ENCODE data around the gene MSH5. TPM values are rescaled to one million over a fixed set of nuclear protein-coding genes. Genes with fewer than 3 reads are reported as not detected.

Gene MSH5
- total RNA-seq, 1 experiment from 2014 or later, result 38.1 TPM

- CTCF ChIA-PET, result interaction anchor here (0.7 kb wide), 1 partner anchor 234 kb away, joined by 3 read pairs; the partner anchor contains the start of gene ATP6V1G2
- peaks cover 24% of the 10 kb centered on the region for H3K4me1 ChIP-seq (ENCODE audit: control insufficient read depth, insufficient read depth, low read length)
- intact Hi-C loops (cut with micrococcal nuclease; ENCODE audit: unreplicated experiment), result no loop called here
- ATAC-seq, result no peak
- no peaks in the 10 kb centered on the region for H3K36me3 ChIP-seq (ENCODE audit: control insufficient read depth, insufficient read depth, low read length)
- in situ Hi-C loops (cut with HindIII; ENCODE audit: low pct_unique_long_range_greater_than_20kb, low sequenced_read_pairs), result no loop called here
- POLR2A ChIA-PET, result no interaction called here
- DNase-seq (ENCODE audit: low read depth, low spot score), result no peak
- H3K27me3 ChIP-seq (ENCODE audit: control insufficient read depth, insufficient read depth, low read length), result no peaks in the 10 kb centered on the region
- BruUV-seq (replicated peaks), result no TSS peak
- no peaks in the 10 kb centered on the region for H3K9me3 ChIP-seq (ENCODE audit: control insufficient read depth, insufficient read depth, low read depth, low read length)
- TF ChIP-seq TCF7L2 (IDR thresholded peaks at IDR 0.05; ENCODE audit: low read depth, low read length) (no peak), CTCF (IDR thresholded peaks at IDR 0.05) (no peak), REST (IDR thresholded peaks at IDR 0.05; ENCODE audit: insufficient read depth in 1 of 2, low read depth in 2 of 2, low read length in 1 of 2) (no peak), SIN3A (IDR thresholded peaks at IDR 0.05; ENCODE audit: borderline replicate concordance, insufficient read depth, low read depth, low read length) (no peak), POLR2AphosphoS5 (IDR thresholded peaks at IDR 0.05; ENCODE audit: low read depth, low read length) (no peak)
- H3K27ac ChIP-seq (ENCODE audit: low read length), result no peak overlapping the region
- no peak overlapping the region for H3K4me3 ChIP-seq (ENCODE audit: low read depth in 2 of 2, low read length in 2 of 2)
These were observed 40.9 kb downstream of the MSH5 start for GRCh38 chr6:31780507-31781243.

- ChIA-PET CTCF (no interaction called here), POLR2A (no interaction called here)
- intact Hi-C loops (cut with micrococcal nuclease; ENCODE audit: unreplicated experiment) (no loop called here), in situ Hi-C loops (cut with HindIII; ENCODE audit: low pct_unique_long_range_greater_than_20kb, low sequenced_read_pairs) (no loop called here)
- H3K9me3 ChIP-seq (ENCODE audit: control insufficient read depth, insufficient read depth, low read depth, low read length), result no peaks in the 10 kb centered on the region
- H3K4me1 ChIP-seq (ENCODE audit: control insufficient read depth, insufficient read depth, low read length), result peaks cover 15% of the 10 kb centered on the region
- DNase-seq (ENCODE audit: low read depth, low spot score) (no peak), ATAC-seq (no peak)
- no peaks in the 10 kb centered on the region for H3K36me3 ChIP-seq (ENCODE audit: control insufficient read depth, insufficient read depth, low read length)
- BruUV-seq (replicated peaks), result no TSS peak
- no peak overlapping the region for H3K27ac ChIP-seq (ENCODE audit: low read length)
- H3K27me3 ChIP-seq (ENCODE audit: control insufficient read depth, insufficient read depth, low read length), result no peaks in the 10 kb centered on the region
- H3K4me3 ChIP-seq (ENCODE audit: low read depth in 2 of 2, low read length in 2 of 2), result no peak overlapping the region
- TF ChIP-seq POLR2AphosphoS5 (IDR thresholded peaks at IDR 0.05; ENCODE audit: low read depth, low read length) (no peak), TCF7L2 (IDR thresholded peaks at IDR 0.05; ENCODE audit: low read depth, low read length) (no peak), SIN3A (IDR thresholded peaks at IDR 0.05; ENCODE audit: borderline replicate concordance, insufficient read depth, low read depth, low read length) (no peak), CTCF (IDR thresholded peaks at IDR 0.05) (no peak), REST (IDR thresholded peaks at IDR 0.05; ENCODE audit: insufficient read depth in 1 of 2, low read depth in 2 of 2, low read length in 1 of 2) (no peak)
These were observed 41.7 kb downstream of the MSH5 start for GRCh38 chr6:31781244-31782125.

Measured in Panc1 (cell line).